Endometrial microvascular endothelial cells (primary cell): ENCODE results near the gene SLC20A1. TPM values are rescaled to one million over a fixed set of nuclear protein-coding genes. Genes with fewer than 3 reads are reported as not detected.
"Not testable (repeated sequence)": the region's sequence is repeated elsewhere in the genome, so short reads cannot be mapped to it uniquely, and the experiment has no call there.

Source experiments
- in situ Hi-C: cut with HindIII; loops from 2 replicates; pipeline ENCODE4 v1.10.0; 2017; ENCODE audit warnings: low sequenced_read_pairs, low pct_unique_long_range_greater_than_20kb; ENCODE audit errors: inconsistent ontology term
- total RNA-seq: library from RNA; depleted of rRNA; stranded (reverse); fragments of >200 nt; gene quantifications from one replicate; pipeline ENCODE4 v1.2.3, GENCODE V29; 2015; ENCODE audit errors: inconsistent ontology term

Gene SLC20A1
- total RNA-seq, 1 donor from 2014 or later: 98.8 TPM

DNA sequence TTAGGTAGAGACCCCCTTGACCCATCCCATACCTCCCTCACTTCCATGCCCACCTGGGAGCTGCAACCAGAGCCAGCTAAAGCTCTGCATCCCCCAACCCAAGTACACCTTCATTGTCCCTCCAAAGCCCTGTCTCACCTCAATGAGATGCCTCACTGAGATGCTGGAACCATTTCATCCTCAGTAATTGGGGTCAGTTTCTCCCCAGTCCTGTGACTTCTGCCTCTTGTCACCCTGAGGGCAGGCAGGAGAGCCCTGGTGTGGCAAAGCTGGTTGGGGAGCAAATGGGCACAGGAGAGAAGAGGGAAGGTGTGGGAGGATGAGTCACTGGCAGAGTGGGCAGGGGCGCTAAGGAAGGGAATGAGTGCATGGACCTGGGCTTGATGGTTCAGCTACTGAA, 47.2 kb downstream of the SLC20A1 start:
- in situ Hi-C loops: loop anchor here (10.0 kb wide), 1 partner anchor 48 kb away; the partner anchor contains the start of gene SLC20A1

DNA sequence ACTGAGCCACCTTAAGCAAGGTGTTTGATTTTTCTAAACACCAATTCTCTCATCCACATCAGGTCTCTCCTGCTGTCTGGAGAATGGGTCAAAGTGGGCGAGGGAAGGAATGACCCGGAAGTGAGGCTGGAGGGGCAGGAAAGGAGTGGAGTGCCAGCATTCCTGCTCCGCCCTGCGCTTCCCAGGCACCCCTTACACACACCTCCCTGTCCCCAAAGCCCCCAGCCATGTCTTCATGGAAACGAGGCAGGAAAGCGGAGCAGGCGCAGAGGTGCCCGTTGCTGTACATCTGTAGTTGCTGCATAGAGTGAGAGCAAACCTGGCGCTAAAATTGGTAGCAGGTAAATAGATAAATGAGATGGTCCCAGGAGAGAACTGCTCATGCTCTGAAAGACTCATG, 47.9 kb downstream of the SLC20A1 start:
- in situ Hi-C loops: loop anchor here (10.0 kb wide), 1 partner anchor 49 kb away; the partner anchor contains the start of gene SLC20A1

DNA sequence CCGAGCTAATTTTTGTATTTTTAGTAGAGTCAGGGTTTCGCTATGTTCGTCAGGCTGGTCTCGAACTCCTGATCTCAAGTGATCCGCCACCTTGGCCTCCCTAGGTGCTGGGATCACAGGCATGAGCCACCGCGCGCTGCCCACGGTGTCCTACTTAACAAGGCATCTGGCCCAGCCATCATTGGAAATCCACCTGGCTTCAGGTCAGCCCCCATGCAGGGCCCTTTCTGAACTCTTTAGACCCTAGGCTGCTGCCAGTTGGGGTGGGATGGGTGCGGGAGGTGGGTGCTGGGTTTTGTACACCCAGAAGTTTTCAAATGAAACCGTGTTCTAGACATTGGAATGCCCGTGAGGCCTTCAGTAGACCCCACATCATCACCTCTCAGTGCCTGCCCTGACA, 48.4 kb downstream of the SLC20A1 start:
- in situ Hi-C loops: loop anchor here (10.0 kb wide), 1 partner anchor 49 kb away; the partner anchor contains the start of gene SLC20A1

DNA sequence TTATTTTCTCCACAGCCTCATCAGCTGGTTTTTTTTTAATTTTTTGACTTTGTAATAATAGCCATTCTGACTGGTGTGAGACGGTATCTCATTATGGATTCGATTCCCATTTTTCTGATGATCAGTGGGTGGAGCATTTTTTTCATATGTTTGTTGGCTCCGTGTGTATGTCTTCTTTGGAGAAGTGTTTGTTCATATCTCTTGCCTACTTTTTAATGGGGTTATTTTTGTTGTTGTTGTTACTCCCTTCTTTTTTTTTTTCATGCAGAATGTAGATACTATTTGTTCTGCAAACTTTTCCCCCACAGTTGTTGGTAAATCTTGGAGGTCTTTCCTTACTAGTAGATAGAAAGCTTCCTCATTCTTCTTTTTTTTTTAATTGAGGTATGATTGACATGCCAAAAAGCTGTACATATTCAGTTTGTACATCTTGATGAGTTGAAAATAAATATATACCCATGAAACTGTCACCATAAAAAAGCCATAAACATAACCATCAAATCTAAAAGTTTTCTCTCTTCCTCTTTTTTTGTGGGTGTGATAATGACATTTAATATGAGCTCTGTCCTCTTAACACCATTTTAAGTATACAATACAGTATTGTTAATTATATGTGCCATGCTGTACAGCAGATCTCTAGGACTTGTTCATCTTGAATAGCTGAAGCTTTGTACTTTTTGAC, 53.2 kb downstream of the SLC20A1 start:
- in situ Hi-C loops: loop anchor here (10.0 kb wide), 1 partner anchor 54 kb away; the partner anchor contains the start of gene SLC20A1

DNA sequence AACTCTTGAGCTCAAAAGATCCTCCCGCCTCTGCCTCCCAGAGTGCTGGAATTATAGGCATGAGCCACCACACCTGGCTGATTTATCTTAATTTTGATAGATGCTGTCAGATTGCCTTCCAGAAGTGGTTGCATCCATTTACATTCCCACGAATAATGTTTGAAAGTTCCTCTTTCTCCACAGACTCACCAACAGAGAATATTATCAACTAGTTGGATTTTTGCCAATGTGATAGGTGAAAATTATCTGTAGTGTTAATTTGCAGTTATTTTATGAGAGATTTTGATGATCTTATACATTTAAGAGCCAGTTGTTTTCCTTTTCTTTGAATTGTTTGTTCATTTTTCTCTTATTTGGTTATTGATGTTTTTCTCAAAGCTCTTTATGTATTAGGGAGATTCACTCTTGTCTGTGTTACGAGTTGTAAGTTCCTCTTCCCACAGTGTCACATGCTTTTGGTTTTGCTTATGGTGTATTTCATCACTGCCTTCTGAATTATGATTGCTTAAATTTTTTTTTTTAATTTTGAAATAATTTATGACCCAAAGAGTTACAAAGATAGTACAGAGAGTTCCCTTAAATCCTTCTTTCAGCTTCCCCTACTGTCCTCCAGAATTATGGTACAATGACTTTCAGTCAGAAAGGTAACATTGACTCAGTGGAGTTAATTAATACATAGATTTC, 54.4 kb downstream of the SLC20A1 start:
- in situ Hi-C loops: loop anchor here (10.0 kb wide), 1 partner anchor 55 kb away; the partner anchor contains the start of gene SLC20A1

DNA sequence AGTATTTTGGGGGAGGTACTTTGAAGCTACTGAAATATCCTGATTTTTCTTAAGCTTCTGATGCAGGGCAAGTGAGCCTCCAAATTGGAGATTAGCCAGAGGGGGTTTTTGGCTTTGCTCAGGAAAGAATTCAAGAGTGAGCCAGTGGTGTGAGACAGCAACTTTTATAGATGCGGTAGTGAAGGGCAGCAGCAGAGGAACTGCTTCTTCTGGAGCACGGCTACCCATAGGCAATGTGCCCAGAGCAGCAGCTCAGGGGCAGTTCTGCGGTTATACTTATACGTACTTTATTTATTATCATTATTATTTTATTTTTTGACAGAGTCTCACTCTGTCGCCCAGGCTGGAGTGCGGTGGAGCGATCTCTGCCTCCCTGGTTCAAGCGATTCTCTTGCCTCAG, 55.3 kb downstream of the SLC20A1 start:
- in situ Hi-C loops: no loop called here

DNA sequence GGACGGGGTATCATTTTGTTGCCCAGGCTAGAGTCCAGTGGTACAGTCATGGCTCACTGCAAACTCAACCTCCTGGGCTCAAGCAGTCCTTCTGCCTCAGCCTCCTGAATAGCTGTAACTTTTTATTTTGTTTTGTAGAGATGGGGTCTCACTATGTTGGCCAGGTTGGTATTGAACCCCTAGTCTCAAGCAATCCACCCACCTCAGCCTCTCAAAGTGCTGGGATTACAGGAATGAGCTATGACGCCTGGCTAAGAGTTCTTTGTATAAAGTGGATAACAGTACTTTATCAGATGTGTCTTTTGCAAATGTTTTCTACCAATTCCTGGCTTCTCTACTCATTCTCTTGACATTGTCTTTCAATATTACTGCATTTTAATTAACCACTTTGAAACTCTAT, 57.9 kb downstream of the SLC20A1 start:
- in situ Hi-C loops: no loop called here

DNA sequence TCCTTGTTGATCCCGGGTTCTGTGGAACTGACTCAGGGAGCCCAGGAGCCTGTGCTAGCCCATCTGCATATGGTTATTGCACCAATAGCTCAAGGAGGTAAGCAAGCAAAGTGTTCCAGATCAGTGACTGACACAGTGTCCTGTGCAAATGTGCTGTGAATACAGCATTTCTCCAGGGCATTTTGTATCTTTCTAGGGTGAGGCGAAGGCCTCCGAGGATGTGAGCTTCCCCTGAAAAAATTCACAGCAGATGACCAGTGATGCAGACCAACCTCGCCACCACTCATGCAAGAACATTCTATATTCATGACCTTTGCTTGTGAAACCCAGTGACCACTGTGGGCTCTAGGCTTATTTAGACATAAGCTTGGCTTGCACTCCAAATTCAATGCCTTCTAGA, 59.8 kb downstream of the SLC20A1 start:
- in situ Hi-C loops: no loop called here

DNA sequence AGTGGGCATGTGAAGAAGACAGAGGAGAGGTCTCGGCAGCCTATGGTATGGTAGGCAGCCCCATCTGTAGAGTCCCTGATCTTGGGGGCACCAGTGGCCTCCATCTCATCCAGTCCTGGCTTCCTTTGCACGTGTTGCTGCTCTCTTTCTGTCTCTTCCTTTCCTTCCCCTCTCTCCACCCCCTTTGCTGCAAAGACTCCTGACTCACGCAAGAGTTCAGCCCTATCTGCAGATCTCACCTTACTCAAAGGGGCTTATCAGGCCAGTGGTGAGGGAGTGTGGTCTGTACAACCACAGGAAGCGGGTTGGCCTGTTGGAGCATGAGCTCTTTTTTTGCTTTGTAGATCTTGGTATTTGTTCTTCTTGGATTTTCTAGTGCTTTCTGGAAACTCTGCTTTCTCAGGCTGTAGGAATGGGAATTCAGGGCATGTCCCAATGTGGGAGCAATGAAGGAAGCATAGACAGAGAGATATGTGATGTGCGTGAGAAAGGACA, 60.5 kb downstream of the SLC20A1 start:
- in situ Hi-C loops: no loop called here

GRCh38 chr2:112706947-112707346, 61.2 kb downstream of the SLC20A1 start:
- in situ Hi-C loops: not testable (repeated sequence)

- in situ Hi-C loops: no loop called here
These were observed 63.2 kb downstream of the SLC20A1 start for GRCh38 chr2:112708968-112709367.

DNA sequence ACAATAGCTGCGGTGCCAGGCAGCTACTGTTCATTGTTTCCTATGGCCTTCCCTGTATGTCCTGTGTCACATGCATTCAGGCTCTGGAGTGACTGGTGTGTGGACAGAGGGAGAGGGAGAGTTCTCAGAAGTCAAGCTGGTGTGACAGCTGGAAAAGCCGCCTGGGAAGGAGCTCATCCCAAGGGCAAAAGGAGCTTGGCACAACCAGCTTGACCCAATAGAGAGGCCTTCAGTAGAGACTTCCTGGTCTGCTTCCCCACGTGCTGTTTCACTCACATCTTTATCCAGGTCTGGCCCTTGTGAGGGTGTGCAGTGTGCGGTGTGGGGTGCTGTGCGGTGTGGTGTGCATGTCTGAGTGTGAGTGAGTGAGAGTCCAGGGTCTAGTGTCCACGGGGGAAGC, 64.0 kb downstream of the SLC20A1 start:
- in situ Hi-C loops: no loop called here

- in situ Hi-C loops: no loop called here
These were observed 65.4 kb downstream of the SLC20A1 start for GRCh38 chr2:112710956-112711750.

DNA sequence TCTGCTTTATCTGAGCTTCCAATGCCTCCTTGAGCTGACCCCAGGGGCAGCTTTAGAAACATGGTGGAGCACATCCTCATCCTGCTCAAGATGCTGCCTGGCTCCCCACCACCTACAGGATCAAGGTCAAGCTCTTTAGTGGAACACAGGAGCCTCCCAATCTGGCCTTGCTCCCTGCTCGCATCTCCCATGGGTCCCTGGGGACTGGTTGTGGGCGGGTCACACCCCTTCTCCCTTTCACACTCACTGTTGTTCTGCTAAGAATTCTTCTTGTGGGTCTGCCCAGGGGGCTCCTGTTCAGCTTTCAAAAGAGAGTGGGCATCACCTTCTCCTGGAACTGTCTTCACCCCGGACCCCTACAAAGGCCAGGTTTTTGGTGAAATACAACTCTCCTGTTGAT, 66.7 kb downstream of the SLC20A1 start:
- in situ Hi-C loops: no loop called here

DNA sequence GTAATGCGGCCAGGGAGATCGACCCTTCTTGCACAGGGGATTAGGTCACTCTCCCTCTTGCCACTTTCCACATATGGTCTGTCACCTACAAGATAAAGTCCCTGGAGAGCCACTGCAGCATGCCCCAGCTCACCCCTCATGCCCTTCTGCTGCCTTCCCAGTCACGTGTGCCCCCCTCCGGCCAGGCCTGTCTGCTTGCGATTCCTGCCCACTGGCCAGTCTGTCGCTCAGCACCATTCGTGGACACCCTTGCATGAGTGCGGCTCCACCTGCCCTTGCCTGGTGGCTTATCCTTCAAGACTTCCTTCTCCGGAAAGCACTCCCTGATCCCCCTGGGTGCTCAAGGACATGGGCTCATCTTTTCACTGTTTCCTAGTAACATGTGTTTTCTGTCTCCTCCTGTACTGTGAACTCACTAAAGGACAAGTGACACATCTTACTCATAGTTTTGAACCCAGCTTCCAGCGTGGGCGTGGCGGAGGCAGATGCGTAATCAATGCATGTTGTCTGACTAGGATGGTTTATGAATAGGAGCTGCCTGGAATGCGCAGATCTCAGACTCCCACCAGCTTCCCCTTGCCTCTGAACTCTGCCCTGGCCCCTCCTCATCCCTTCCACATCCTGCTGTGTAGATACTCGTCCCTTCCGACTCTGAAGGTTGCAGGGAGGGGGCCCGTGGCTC, 67.3 kb downstream of the SLC20A1 start:
- in situ Hi-C loops: no loop called here
